HFF-Myc (cell line): Measurements from ENCODE around the gene ALG10B.
"Not testable (repeated sequence)": the region's sequence is repeated elsewhere in the genome, so short reads cannot be mapped to it uniquely, and the experiment has no call there.

Source experiments
- DNase-seq: peaks from one replicate; pipeline ENCODE4 v3.0.0-alpha.2; 2011; ENCODE audit warnings: low read depth; ENCODE audit errors: extremely low read depth
- H3K4me3 ChIP-seq: replicated peaks from 2 replicates; pipeline ENCODE4 v1.5.1; 2011; ENCODE audit warnings: low read depth, mild to moderate bottlenecking, control low read depth, low read length
- TF ChIP-seq, protein P1 (sequence below): IDR thresholded peaks from 2 replicates; pipeline ENCODE4 v1.5.1; 2012; ENCODE audit warnings: mild to moderate bottlenecking, low read depth, low read length, control low read depth; ENCODE audit errors: missing control alignments

Gene ALG10B

DNA sequence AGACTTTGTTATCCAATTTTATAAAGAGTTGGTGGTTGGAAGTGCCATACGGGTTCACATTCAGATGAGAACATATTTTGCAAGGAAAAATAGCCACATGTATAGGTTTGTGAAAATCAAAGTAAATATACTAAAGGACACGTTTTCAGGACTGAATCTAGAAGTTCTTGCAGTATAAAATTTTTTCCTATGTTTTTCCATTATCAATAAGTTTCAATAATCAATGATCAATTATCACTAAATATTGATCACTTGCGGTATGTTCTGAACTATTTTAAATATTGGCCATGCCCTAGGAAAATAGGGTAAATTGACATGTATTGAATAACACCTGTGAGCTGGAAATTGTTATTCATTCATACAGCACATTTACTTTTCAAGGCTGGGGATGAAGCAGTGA is 25.9 kb downstream of the ALG10B start:
- TF ChIP-seq, protein P1, sequence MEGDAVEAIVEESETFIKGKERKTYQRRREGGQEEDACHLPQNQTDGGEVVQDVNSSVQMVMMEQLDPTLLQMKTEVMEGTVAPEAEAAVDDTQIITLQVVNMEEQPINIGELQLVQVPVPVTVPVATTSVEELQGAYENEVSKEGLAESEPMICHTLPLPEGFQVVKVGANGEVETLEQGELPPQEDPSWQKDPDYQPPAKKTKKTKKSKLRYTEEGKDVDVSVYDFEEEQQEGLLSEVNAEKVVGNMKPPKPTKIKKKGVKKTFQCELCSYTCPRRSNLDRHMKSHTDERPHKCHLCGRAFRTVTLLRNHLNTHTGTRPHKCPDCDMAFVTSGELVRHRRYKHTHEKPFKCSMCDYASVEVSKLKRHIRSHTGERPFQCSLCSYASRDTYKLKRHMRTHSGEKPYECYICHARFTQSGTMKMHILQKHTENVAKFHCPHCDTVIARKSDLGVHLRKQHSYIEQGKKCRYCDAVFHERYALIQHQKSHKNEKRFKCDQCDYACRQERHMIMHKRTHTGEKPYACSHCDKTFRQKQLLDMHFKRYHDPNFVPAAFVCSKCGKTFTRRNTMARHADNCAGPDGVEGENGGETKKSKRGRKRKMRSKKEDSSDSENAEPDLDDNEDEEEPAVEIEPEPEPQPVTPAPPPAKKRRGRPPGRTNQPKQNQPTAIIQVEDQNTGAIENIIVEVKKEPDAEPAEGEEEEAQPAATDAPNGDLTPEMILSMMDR = no peak
- H3K4me3 ChIP-seq = no peak overlapping the region
- DNase-seq = no peak

DNA sequence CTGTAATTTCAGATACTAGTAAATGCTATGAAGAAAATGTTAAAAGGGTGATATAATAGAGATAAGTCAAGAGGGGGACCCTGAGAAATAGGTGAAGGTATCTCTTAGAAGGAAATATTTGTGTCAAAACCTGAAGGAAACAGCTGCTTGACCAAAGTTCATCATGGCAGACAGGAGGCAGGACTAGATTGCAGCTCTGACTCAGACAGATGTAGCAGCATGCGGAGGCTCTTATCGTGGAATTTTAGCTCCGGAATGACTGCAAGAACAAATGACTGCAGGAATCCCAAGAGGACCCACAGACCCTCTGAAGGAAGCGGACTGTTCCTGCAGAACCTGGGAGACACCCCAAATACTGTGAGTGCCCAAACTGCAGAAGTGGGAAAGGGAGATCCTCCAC is 26.7 kb downstream of the ALG10B start:
- not testable (repeated sequence) for H3K4me3 ChIP-seq, DNase-seq

DNA sequence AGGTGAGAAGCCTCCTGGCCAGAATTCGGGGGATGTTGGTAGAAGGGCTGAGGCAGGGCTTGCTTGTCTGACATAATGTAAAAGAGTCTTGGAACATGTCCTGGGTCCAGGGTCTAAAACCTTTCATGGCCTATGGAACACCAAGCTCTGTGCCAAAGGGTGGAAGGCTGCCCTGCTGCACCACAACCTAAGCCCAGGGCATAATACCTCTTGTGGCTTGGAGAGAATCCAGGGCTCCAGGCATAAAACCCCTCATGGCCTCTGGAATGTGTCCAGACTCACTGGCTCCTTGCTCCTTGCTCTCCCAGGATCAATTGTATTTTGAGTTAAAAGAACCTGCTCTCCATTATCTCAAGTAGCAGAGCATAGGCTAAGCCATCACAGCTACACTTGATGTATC is 27.3 kb downstream of the ALG10B start:
- H3K4me3 ChIP-seq, DNase-seq: not testable (repeated sequence)

DNA sequence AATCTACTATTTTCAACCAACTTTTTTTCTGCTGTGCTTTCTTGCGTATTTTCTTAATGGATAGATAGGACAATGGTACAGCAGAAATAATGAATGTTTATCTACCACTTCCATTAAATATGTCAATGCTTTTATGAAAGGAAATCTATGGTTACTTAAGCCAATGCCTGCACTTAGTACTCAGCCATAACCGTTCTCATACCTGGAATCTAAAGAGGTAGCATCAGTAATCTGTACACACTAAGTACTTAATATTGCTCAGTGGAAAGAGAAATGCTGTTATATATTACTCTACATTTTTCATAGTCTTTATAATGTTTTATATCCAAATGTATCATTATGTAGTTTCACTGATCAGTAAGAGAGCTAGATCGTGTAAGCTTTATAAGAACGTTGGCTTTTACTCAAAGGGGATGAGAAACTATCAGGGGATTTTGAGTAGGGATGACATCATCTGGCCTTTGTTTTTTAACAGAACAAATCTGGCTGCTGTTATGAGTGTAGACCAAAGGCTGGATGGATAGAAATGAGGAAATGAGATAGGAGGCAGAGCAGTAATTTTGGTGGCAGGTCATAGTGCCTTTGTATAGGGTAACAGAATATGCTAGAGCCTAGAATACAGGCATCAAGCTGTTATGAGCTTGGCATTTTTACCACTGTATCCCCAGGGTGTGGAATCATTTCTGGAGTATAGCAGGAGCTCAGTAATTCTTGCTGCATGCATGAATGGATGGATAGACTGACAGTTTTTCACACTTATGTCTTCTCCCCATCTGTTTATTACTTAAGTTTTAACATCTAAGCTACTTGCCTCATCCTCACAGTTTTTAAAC is 34.0 kb downstream of the ALG10B start:
- DNase-seq = no peak
- TF ChIP-seq, protein P1 = no peak
- H3K4me3 ChIP-seq = no peak overlapping the region

DNA sequence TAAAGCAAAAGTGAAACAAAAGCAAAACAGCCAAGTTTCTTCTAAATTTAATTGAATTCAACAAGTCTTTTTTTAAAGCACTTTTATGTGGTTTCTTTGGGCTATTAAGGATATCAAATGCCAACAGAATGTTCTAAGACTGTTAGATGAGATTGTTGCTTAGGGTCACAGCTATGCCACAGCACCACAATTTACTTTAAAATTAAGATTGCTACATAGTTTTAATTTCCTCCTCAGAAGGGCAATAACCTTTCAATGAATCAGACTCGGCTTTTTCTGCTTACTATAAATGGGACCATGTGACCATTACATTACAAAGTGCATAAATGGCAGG is 34.6 kb downstream of the ALG10B start:
- not testable (repeated sequence) for DNase-seq, H3K4me3 ChIP-seq

DNA sequence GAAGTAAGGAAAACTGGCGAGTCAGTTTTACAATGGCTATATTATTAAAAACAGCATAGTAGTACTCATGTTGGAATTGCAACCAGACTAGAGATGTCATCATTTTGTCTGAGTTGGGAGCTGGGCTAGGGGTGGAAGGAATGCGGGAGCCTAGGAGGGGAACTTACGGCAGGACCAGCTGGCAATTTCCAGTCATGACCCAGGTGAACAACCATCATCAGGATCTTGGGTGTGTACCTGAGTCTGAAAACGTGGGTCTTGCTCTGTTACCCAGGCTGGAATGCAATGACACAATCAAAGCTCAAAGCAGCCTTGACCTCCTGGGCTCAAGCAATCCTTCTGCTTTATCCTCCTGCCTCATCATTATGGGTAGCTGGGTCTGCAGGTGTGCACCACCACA is 50.9 kb downstream of the ALG10B start:
- no peak for DNase-seq
- no peak overlapping the region for H3K4me3 ChIP-seq
- TF ChIP-seq, protein P1 = no peak

DNA sequence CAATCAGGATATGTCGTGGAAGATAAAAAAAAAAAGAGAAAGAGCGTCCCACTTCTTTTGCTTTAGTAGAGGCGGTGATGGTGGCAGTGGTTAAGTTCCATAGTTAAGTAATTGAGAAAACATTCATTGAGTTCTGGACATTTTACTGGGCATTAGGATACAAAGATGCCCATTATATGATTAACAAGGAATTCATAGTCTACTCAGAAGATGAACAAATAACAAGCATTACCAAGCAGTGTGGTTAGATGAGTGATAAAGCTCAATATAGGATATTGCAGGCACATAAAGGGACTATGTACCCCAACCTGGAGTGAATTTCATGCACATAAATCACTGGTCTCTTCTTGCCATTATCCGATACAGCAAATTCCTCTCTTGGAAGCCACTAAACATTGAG is 53.7 kb downstream of the ALG10B start:
- DNase-seq = no peak
- H3K4me3 ChIP-seq = no peak overlapping the region
- TF ChIP-seq, protein P1 = no peak

DNA sequence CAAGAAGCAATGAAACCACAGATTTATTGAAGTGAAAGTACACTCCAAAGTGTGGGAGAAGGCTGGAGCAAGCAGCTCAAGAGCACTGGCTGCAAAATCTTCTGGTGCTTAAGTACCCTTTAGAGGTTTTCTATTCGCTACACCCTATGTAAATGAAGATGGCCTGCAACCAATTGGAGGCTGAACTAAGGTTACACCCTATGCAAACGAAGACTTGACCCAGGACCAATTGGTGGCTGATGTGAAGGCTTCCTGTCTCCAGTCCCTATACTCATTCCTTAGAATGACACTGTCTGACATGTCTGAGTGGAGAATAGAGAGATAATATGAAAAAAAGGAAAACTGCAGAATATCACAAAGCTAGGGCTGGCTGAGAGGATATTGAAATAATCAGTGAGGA is 57.2 kb downstream of the ALG10B start:
- TF ChIP-seq, protein P1 = no peak
- no peak overlapping the region for H3K4me3 ChIP-seq
- no peak for DNase-seq
